Measurements from ENCODE around the gene PHRF1. TPM values are rescaled to one million over a fixed set of nuclear protein-coding genes. Genes with fewer than 3 reads are reported as not detected.

PHRF1 gene
- total and polyA plus RNA-seq, 9 of the 15 experiments (the other 6 are each of a cell fraction or from before 2014, with no cell fraction given): 0.07 to 37.2 (median 7.7) TPM

DNA sequence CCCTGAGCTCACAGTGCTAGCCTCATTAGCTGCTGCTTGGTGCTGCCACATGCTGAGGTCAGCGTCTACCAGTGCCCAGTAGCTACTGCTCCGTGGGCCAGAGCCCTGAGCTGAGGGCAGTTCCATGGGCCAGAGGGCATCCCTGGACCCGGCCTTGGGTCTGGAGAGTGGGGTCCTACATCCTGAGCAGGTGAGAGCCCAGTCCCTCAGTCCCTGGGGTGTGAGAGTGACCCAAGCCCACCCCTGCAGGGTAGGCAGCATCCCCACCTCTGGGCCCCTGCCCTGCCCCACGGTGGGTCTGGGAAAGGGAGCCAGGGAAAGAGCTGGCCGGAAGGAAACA, 25.6 kb upstream of the PHRF1 start:
- H3K79me2 ChIP-seq (ENCODE audit: control insufficient read depth, insufficient read depth, low read length): no peaks in the 10 kb centered on the region
- 68% methylated on average over 4 of the region's 5 CpGs for WGBS (ENCODE audit: insufficient coverage, low coverage, missing lambda C conversion rate)
- CTCF ChIA-PET (ENCODE audit: low intra/inter-chr PET ratio): no interaction called here
- H2AFZ ChIP-seq (ENCODE audit: low read depth, low read length): no peak overlapping the region
- TF ChIP-seq, protein P1, sequence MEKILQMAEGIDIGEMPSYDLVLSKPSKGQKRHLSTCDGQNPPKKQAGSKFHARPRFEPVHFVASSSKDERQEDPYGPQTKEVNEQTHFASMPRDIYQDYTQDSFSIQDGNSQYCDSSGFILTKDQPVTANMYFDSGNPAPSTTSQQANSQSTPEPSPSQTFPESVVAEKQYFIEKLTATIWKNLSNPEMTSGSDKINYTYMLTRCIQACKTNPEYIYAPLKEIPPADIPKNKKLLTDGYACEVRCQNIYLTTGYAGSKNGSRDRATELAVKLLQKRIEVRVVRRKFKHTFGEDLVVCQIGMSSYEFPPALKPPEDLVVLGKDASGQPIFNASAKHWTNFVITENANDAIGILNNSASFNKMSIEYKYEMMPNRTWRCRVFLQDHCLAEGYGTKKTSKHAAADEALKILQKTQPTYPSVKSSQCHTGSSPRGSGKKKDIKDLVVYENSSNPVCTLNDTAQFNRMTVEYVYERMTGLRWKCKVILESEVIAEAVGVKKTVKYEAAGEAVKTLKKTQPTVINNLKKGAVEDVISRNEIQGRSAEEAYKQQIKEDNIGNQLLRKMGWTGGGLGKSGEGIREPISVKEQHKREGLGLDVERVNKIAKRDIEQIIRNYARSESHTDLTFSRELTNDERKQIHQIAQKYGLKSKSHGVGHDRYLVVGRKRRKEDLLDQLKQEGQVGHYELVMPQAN (IDR thresholded peaks at IDR 0.05; ENCODE audit: borderline replicate concordance): no peak
- TF ChIP-seq, protein P2, sequence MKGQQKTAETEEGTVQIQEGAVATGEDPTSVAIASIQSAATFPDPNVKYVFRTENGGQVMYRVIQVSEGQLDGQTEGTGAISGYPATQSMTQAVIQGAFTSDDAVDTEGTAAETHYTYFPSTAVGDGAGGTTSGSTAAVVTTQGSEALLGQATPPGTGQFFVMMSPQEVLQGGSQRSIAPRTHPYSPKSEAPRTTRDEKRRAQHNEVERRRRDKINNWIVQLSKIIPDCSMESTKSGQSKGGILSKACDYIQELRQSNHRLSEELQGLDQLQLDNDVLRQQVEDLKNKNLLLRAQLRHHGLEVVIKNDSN (CRISPR knock-in tag; IDR thresholded peaks at IDR 0.05): no peak
- TF ChIP-seq TAF1 (IDR thresholded peaks at IDR 0.05; ENCODE audit: control insufficient read depth, extremely low read depth, insufficient read depth, low read length, severe bottlenecking) (no peak), MIER1 (IDR thresholded peaks at IDR 0.05; ENCODE audit: low read depth) (no peak), CCAR2 (IDR thresholded peaks at IDR 0.05; ENCODE audit: low read depth, low read length) (no peak), KLF1 (tag; IDR thresholded peaks at IDR 0.05) (no peak), DMBX1 (CRISPR knock-in tag; IDR thresholded peaks at IDR 0.05; ENCODE audit: borderline replicate concordance) (no peak), TFAM (CRISPR knock-in tag; conservative IDR thresholded peaks at IDR 0.05) (no peak), CHD1 (IDR thresholded peaks at IDR 0.05; ENCODE audit: low read length) (no peak), DACH1 (IDR thresholded peaks at IDR 0.05; ENCODE audit: partially characterized antibody) (no peak)
- TF ChIP-seq, protein P3, sequence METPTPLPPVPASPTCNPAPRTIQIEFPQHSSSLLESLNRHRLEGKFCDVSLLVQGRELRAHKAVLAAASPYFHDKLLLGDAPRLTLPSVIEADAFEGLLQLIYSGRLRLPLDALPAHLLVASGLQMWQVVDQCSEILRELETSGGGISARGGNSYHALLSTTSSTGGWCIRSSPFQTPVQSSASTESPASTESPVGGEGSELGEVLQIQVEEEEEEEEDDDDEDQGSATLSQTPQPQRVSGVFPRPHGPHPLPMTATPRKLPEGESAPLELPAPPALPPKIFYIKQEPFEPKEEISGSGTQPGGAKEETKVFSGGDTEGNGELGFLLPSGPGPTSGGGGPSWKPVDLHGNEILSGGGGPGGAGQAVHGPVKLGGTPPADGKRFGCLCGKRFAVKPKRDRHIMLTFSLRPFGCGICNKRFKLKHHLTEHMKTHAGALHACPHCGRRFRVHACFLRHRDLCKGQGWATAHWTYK (CRISPR knock-in tag; IDR thresholded peaks at IDR 0.05): no peak
- H3K4me1 ChIP-seq (replicated peaks in 1 of 2; ENCODE audit: control insufficient read depth in 2 of 2, insufficient read depth in 2 of 2, low read length in 2 of 2): peaks cover 13 to 69% of the 10 kb centered on the region in 2 experiments; a peak in 4 of 5 replicates
- H3K9ac ChIP-seq (ENCODE audit: insufficient read depth in 1 of 2, low read depth in 2 of 2, low read length in 2 of 2): peak overlapping the region in 1 of 2 experiments; percentile 76; a peak in 2 of 4 replicates
- BruUV-seq (replicated peaks): no TSS peak
- no peaks in the 10 kb centered on the region for H4K20me1 ChIP-seq (replicated peaks; ENCODE audit: control insufficient read depth, insufficient read depth, low read length)
- H3K9me1 ChIP-seq (ENCODE audit: control insufficient read depth, insufficient read depth, low read length): no peaks in the 10 kb centered on the region
- no peaks in the 10 kb centered on the region for H3K36me3 ChIP-seq (ENCODE audit: control insufficient read depth, insufficient read depth, low read length)
- no peak for FAIRE-seq
- POLR2A ChIA-PET: interaction anchor here (0.7 to 2.1 kb wide), 5 partner anchors 9 to 592 kb away, joined by 3 to 8 read pairs (median 5); partner anchors contain the start of genes LMNTD2 and RASSF7
- H3K27me3 ChIP-seq (ENCODE audit: control insufficient read depth in 2 of 2, insufficient read depth in 2 of 2, low read length in 2 of 2): no peaks in the 10 kb centered on the region
- ATAC-seq: no peak
- in situ Hi-C loops (cut with MboI): no loop called here
- no peak overlapping the region for H3K27ac ChIP-seq (ENCODE audit: extremely low read depth, low read depth, low read length)
- no peak overlapping the region for H3K4me3 ChIP-seq
- intact Hi-C loops (cut with micrococcal nuclease): loop anchor here (5.0 to 10.0 kb wide), 3 partner anchors 64 to 177 kb away; partner anchors contain the start of genes DEAF1, IRF7 and TMEM80
- H3K9me3 ChIP-seq (replicated peaks; ENCODE audit: control insufficient read depth, insufficient read depth, low read depth, low read length): no peaks in the 10 kb centered on the region
- no peak for DNase-seq (ENCODE audit: extremely low read depth in 1 of 4, low spot score in 3 of 4)
- no peak overlapping the region for H3K4me2 ChIP-seq (ENCODE audit: insufficient read depth, low read length)

Measured in K562 (cell line).